ENCODE results near the gene FAM90A1. TPM values are rescaled to one million over a fixed set of nuclear protein-coding genes. Genes with fewer than 3 reads are reported as not detected.
"Not testable (repeated sequence)": the region's sequence is repeated elsewhere in the genome, so short reads cannot be mapped to it uniquely, and the experiment has no call there.

Gene FAM90A1
- total RNA-seq, 1 donor from 2014 or later = 0.52 TPM

GRCh38 chr12:8222303-8222702 lies 5.1 kb downstream of the FAM90A1 start:
- H3K27ac ChIP-seq (ENCODE audit: low read depth, low read length); H3K36me3 ChIP-seq (ENCODE audit: control insufficient read depth in 3 of 3, insufficient read depth in 3 of 3, low read length in 3 of 3); H3K27me3 ChIP-seq (ENCODE audit: control insufficient read depth in 3 of 3, insufficient read depth in 3 of 3, low read length in 3 of 3); H3K9ac ChIP-seq (ENCODE audit: low read depth in 1 of 3, low read length in 3 of 3); H3K4me3 ChIP-seq (ENCODE audit: low read length in 3 of 3); H3K9me3 ChIP-seq (ENCODE audit: control insufficient read depth in 3 of 3, low read length in 3 of 3); H3K4me1 ChIP-seq (ENCODE audit: control insufficient read depth in 3 of 3, insufficient read depth in 3 of 3, low read length in 3 of 3): not testable (repeated sequence)

DNA sequence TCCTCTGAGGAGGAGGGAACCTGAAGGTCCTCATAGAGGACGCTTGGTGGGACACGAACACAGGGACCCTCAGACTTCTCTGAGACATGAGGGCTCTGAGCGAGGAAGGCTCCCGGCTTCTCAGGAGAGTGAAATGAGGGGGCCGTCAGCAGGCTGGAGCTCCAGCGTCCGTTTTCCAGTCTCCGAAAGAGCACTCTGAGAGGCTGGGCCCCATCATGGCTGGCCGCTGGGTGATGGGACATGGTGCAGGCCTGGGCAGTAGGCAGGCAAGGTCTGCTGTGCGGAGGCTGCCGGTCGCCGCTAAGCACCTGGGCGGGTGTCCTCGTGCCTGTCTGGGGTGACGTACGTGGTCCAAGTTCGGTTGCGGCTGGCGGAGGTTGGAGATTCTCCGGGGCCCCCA lies 5.6 kb downstream of the FAM90A1 start:
- H3K4me3 ChIP-seq (ENCODE audit: low read length in 3 of 3); H3K27me3 ChIP-seq (ENCODE audit: control insufficient read depth in 3 of 3, insufficient read depth in 3 of 3, low read length in 3 of 3); H3K36me3 ChIP-seq (ENCODE audit: control insufficient read depth in 3 of 3, insufficient read depth in 3 of 3, low read length in 3 of 3); H3K9me3 ChIP-seq (ENCODE audit: control insufficient read depth in 3 of 3, low read length in 3 of 3); H3K27ac ChIP-seq (ENCODE audit: low read depth, low read length); H3K4me1 ChIP-seq (ENCODE audit: control insufficient read depth in 3 of 3, insufficient read depth in 3 of 3, low read length in 3 of 3); H3K9ac ChIP-seq (ENCODE audit: low read depth in 1 of 3, low read length in 3 of 3): not testable (repeated sequence)

DNA sequence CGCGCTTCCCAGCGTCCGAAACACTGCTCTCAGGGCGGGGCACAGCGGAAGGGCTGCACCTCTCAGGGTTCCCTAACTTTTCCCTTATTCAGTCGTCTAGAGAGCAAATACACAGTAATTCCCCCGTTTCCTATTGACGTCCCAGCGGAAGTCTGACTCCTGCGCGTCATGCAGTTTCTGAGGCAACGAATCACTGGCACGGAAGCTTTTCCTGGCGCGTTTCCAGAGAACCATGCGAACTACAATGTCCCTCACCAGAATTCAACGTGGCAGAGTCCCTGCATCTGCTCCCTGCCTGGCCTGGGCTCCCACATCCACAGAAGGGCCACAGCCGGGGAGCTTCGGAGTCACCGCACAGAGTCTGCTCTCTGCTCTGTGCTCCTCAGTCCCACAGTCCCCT lies 6.0 kb downstream of the FAM90A1 start:
- H3K4me1 ChIP-seq (ENCODE audit: control insufficient read depth in 3 of 3, insufficient read depth in 3 of 3, low read length in 3 of 3); H3K9ac ChIP-seq (ENCODE audit: low read depth in 1 of 3, low read length in 3 of 3); H3K4me3 ChIP-seq (ENCODE audit: low read length in 3 of 3); H3K36me3 ChIP-seq (ENCODE audit: control insufficient read depth in 3 of 3, insufficient read depth in 3 of 3, low read length in 3 of 3); H3K27ac ChIP-seq (ENCODE audit: low read depth, low read length); H3K27me3 ChIP-seq (ENCODE audit: control insufficient read depth in 3 of 3, insufficient read depth in 3 of 3, low read length in 3 of 3); H3K9me3 ChIP-seq (ENCODE audit: control insufficient read depth in 3 of 3, low read length in 3 of 3): not testable (repeated sequence)

- H3K4me3 ChIP-seq (ENCODE audit: low read length in 3 of 3); H3K9ac ChIP-seq (ENCODE audit: low read depth in 1 of 3, low read length in 3 of 3); H3K4me1 ChIP-seq (ENCODE audit: control insufficient read depth in 3 of 3, insufficient read depth in 3 of 3, low read length in 3 of 3); H3K36me3 ChIP-seq (ENCODE audit: control insufficient read depth in 3 of 3, insufficient read depth in 3 of 3, low read length in 3 of 3); H3K27me3 ChIP-seq (ENCODE audit: control insufficient read depth in 3 of 3, insufficient read depth in 3 of 3, low read length in 3 of 3); H3K27ac ChIP-seq (ENCODE audit: low read depth, low read length); H3K9me3 ChIP-seq (ENCODE audit: control insufficient read depth in 3 of 3, low read length in 3 of 3): not testable (repeated sequence)
Measured at GRCh38 chr12:8218711-8219382, 8.6 kb downstream of the FAM90A1 start.

- H3K9me3 ChIP-seq (ENCODE audit: control insufficient read depth in 3 of 3, low read length in 3 of 3); H3K9ac ChIP-seq (ENCODE audit: low read depth in 1 of 3, low read length in 3 of 3); H3K27me3 ChIP-seq (ENCODE audit: control insufficient read depth in 3 of 3, insufficient read depth in 3 of 3, low read length in 3 of 3); H3K27ac ChIP-seq (ENCODE audit: low read depth, low read length); H3K4me3 ChIP-seq (ENCODE audit: low read length in 3 of 3); H3K36me3 ChIP-seq (ENCODE audit: control insufficient read depth in 3 of 3, insufficient read depth in 3 of 3, low read length in 3 of 3); H3K4me1 ChIP-seq (ENCODE audit: control insufficient read depth in 3 of 3, insufficient read depth in 3 of 3, low read length in 3 of 3): not testable (repeated sequence)
Measured at GRCh38 chr12:8197685-8198308, 29.6 kb downstream of the FAM90A1 start.

DNA sequence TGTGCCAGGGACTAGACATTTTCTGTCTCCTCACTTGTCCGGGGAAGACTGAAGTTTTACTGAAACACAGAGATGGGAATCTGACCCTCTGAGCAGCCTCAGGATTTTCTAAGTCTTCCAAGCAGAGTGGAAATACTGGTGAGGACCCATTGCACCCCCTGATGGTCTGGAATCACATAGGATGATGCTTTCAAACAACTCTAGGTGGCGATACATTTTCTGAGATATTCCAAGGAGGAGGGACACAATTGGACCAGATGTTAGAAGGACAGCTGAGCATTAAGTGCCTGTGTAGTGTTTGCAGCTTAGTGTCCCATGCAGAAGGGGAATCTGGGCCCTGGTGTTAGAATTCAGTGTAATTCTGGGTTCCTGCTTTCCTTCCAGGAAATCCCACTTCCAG lies 39.3 kb downstream of the FAM90A1 start:
- H3K27ac ChIP-seq (ENCODE audit: low read depth, low read length); H3K9ac ChIP-seq (ENCODE audit: low read depth in 1 of 3, low read length in 3 of 3); H3K27me3 ChIP-seq (ENCODE audit: control insufficient read depth in 3 of 3, insufficient read depth in 3 of 3, low read length in 3 of 3); H3K4me1 ChIP-seq (ENCODE audit: control insufficient read depth in 3 of 3, insufficient read depth in 3 of 3, low read length in 3 of 3); H3K36me3 ChIP-seq (ENCODE audit: control insufficient read depth in 3 of 3, insufficient read depth in 3 of 3, low read length in 3 of 3); H3K9me3 ChIP-seq (ENCODE audit: control insufficient read depth in 3 of 3, low read length in 3 of 3); H3K4me3 ChIP-seq (ENCODE audit: low read length in 3 of 3): not testable (repeated sequence)

DNA sequence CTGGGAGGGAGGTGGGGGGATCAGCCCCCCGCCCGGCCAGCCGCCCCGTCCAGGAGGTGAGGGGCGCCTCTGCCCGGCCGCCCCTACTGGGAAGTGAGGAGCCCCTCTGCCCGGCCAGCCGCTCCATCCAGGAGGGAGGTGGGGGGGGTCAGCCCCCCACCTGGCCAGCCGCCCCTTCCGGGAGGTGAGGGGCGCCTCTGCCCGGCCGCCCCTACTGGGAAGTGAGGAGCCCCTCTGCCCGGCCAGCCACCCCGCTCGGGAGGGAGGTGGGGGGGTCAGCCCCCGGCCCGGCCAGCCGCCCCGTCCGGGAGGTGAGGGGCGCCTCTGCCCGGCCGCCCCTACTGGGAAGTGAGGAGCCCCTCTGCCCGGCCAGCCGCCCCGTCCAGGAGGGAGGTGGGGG lies 43.2 kb downstream of the FAM90A1 start:
- H3K4me1 ChIP-seq (ENCODE audit: control insufficient read depth in 3 of 3, insufficient read depth in 3 of 3, low read length in 3 of 3); H3K36me3 ChIP-seq (ENCODE audit: control insufficient read depth in 3 of 3, insufficient read depth in 3 of 3, low read length in 3 of 3); H3K9me3 ChIP-seq (ENCODE audit: control insufficient read depth in 3 of 3, low read length in 3 of 3); H3K9ac ChIP-seq (ENCODE audit: low read depth in 1 of 3, low read length in 3 of 3); H3K27ac ChIP-seq (ENCODE audit: low read depth, low read length); H3K4me3 ChIP-seq (ENCODE audit: low read length in 3 of 3); H3K27me3 ChIP-seq (ENCODE audit: control insufficient read depth in 3 of 3, insufficient read depth in 3 of 3, low read length in 3 of 3): not testable (repeated sequence)

DNA sequence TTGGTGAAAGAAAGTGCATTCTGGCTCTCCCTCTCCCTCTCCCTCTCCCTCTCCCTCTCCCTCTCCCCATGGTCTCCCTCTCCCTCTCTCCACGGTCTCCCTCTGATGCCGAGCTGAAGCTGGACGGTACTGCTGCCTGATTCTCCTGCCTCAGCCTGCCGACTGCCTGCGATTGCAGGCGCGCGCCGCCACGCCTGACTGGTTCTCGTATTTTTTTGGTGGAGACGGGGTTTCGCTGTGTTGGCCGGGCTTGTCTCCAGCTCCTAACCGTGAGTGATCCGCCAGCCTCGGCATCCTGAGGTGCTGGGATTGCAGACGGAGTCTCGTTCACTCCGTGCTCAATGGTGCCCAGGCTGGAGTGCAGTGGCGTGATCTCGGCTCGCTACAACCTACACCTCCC lies 44.1 kb downstream of the FAM90A1 start:
- not testable (repeated sequence) for H3K9ac ChIP-seq (ENCODE audit: low read depth in 1 of 3, low read length in 3 of 3); H3K9me3 ChIP-seq (ENCODE audit: control insufficient read depth in 3 of 3, low read length in 3 of 3); H3K27me3 ChIP-seq (ENCODE audit: control insufficient read depth in 3 of 3, insufficient read depth in 3 of 3, low read length in 3 of 3); H3K36me3 ChIP-seq (ENCODE audit: control insufficient read depth in 3 of 3, insufficient read depth in 3 of 3, low read length in 3 of 3); H3K4me3 ChIP-seq (ENCODE audit: low read length in 3 of 3); H3K4me1 ChIP-seq (ENCODE audit: control insufficient read depth in 3 of 3, insufficient read depth in 3 of 3, low read length in 3 of 3); H3K27ac ChIP-seq (ENCODE audit: low read depth, low read length)

DNA sequence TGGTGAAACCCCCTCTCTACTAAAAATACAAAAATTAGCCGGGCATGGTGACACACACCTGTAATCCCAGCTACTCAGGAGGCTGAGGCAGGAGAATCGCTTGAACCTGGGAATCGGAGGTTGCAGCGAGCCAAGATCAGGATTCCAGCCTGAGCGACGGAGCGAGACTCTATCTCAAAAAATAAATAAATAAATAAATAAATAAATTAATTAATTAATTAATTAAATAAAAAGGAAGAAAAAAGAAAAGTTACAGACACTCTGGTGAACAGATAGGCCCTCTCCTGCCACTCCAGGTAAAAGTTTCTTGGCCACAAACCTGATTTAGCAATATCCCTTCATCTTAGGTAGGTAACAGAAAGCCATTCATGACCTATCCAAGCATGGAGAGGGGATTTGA lies 44.5 kb downstream of the FAM90A1 start:
- not testable (repeated sequence) for H3K4me3 ChIP-seq (ENCODE audit: low read length in 3 of 3); H3K36me3 ChIP-seq (ENCODE audit: control insufficient read depth in 3 of 3, insufficient read depth in 3 of 3, low read length in 3 of 3); H3K9ac ChIP-seq (ENCODE audit: low read depth in 1 of 3, low read length in 3 of 3); H3K9me3 ChIP-seq (ENCODE audit: control insufficient read depth in 3 of 3, low read length in 3 of 3); H3K27ac ChIP-seq (ENCODE audit: low read depth, low read length); H3K4me1 ChIP-seq (ENCODE audit: control insufficient read depth in 3 of 3, insufficient read depth in 3 of 3, low read length in 3 of 3); H3K27me3 ChIP-seq (ENCODE audit: control insufficient read depth in 3 of 3, insufficient read depth in 3 of 3, low read length in 3 of 3)

DNA sequence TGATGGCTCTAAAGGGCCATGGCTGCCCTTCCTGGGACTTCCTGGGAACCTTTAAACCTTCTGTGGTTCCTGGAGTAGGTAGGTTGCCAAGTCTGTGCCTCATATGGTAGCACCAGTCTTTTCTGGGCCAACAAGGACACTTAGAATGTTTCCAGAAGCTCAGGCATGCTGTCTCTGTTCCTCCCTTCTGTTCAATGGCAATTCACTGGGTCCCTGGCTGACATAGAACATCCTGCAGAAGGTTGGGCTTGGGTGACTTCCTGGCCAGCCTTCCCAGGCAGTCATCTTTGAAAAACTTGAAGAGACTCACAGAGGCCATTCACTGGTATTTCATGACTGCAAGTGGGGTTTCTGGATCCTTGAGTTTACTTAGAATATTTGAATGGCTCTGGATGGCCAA lies 46.1 kb downstream of the FAM90A1 start:
- H3K27me3 ChIP-seq (ENCODE audit: control insufficient read depth in 3 of 3, insufficient read depth in 3 of 3, low read length in 3 of 3); H3K27ac ChIP-seq (ENCODE audit: low read depth, low read length); H3K4me1 ChIP-seq (ENCODE audit: control insufficient read depth in 3 of 3, insufficient read depth in 3 of 3, low read length in 3 of 3); H3K9me3 ChIP-seq (ENCODE audit: control insufficient read depth in 3 of 3, low read length in 3 of 3); H3K36me3 ChIP-seq (ENCODE audit: control insufficient read depth in 3 of 3, insufficient read depth in 3 of 3, low read length in 3 of 3); H3K4me3 ChIP-seq (ENCODE audit: low read length in 3 of 3); H3K9ac ChIP-seq (ENCODE audit: low read depth in 1 of 3, low read length in 3 of 3): not testable (repeated sequence)

Measured in skeletal muscle tissue (tissue), 4 donors.